ENCODE data around the gene PTPRN2. TPM values are rescaled to one million over a fixed set of nuclear protein-coding genes. Genes with fewer than 3 reads are reported as not detected.

Gene PTPRN2
- total and polyA plus RNA-seq, 3 experiments from 2014 or later, result 0.33 to 1.2 (median 0.42) TPM

GRCh38 chr7:158533386-158534133, 54.1 kb downstream of the PTPRN2 start:
- Histone ChIP-seq H3K27me3 (ENCODE audit: insufficient read depth, low read length, poor library complexity, severe bottlenecking) (no peaks in the 10 kb centered on the region), H3K27ac (ENCODE audit: low read depth, low read length) (no peak overlapping the region), H3K4me1 (ENCODE audit: insufficient read depth, low read length) (no peaks in the 10 kb centered on the region), H3K36me3 (ENCODE audit: insufficient read depth, low read length) (no peaks in the 10 kb centered on the region), H3K4me3 (ENCODE audit: low read length) (no peak overlapping the region), H3K9me3 (ENCODE audit: low read length) (no peaks in the 10 kb centered on the region)
- Mint-ChIP-seq H3K36me3 (no peaks in the 10 kb centered on the region), H3K9me3 (peaks cover 0 to 1% (median 0%) of the 10 kb centered on the region in 5 donors), H3K4me1 (no peaks in the 10 kb centered on the region), H3K4me3 (no peak overlapping the region), H3K27me3 (peaks cover 3 to 7% of the 10 kb centered on the region in 2 donors), H3K27ac (no peak overlapping the region)
- POLR2A ChIA-PET, result no interaction called here
- no peak for DNase-seq
- CTCF ChIA-PET, result no interaction called here

GRCh38 chr7:158532093-158532627, 55.5 kb downstream of the PTPRN2 start:
- Histone ChIP-seq H3K27me3 (ENCODE audit: insufficient read depth, low read length, poor library complexity, severe bottlenecking) (no peaks in the 10 kb centered on the region), H3K27ac (ENCODE audit: low read depth, low read length) (no peak overlapping the region), H3K9me3 (ENCODE audit: low read length) (no peaks in the 10 kb centered on the region), H3K36me3 (ENCODE audit: insufficient read depth, low read length) (no peaks in the 10 kb centered on the region), H3K4me1 (ENCODE audit: insufficient read depth, low read length) (no peaks in the 10 kb centered on the region), H3K4me3 (ENCODE audit: low read length) (no peak overlapping the region)
- no peak overlapping the region for H3K4me3 Mint-ChIP-seq
- H3K4me1 Mint-ChIP-seq, result no peaks in the 10 kb centered on the region
- no peak for DNase-seq
- H3K27ac Mint-ChIP-seq, result no peak overlapping the region
- CTCF ChIA-PET, result no interaction called here
- no peaks in the 10 kb centered on the region for H3K36me3 Mint-ChIP-seq
- H3K27me3 Mint-ChIP-seq, result peaks cover 3 to 7% of the 10 kb centered on the region in 2 donors
- H3K9me3 Mint-ChIP-seq, result peaks cover 0 to 1% (median 0%) of the 10 kb centered on the region in 5 donors
- POLR2A ChIA-PET, result no interaction called here

GRCh38 chr7:158531661-158532060, 56.0 kb downstream of the PTPRN2 start:
- no peaks in the 10 kb centered on the region for H3K27me3 ChIP-seq (ENCODE audit: insufficient read depth, low read length, poor library complexity, severe bottlenecking)
- no peaks in the 10 kb centered on the region for H3K4me1 ChIP-seq (ENCODE audit: insufficient read depth, low read length)
- POLR2A ChIA-PET, result no interaction called here
- no peaks in the 10 kb centered on the region for H3K9me3 ChIP-seq (ENCODE audit: low read length)
- no peaks in the 10 kb centered on the region for H3K36me3 ChIP-seq (ENCODE audit: insufficient read depth, low read length)
- H3K4me3 ChIP-seq (ENCODE audit: low read length), result no peak overlapping the region
- CTCF ChIA-PET, result no interaction called here
- Mint-ChIP-seq H3K36me3 (no peaks in the 10 kb centered on the region), H3K4me3 (no peak overlapping the region), H3K9me3 (peaks cover 0 to 1% (median 0%) of the 10 kb centered on the region in 5 donors), H3K4me1 (no peaks in the 10 kb centered on the region), H3K27me3 (peaks cover 3 to 7% of the 10 kb centered on the region in 2 donors), H3K27ac (peak overlapping the region in 1 of 8 donors; percentile 52)
- no peak for DNase-seq
- H3K27ac ChIP-seq (ENCODE audit: low read depth, low read length), result no peak overlapping the region

GRCh38 chr7:158530800-158531609, 56.6 kb downstream of the PTPRN2 start:
- POLR2A ChIA-PET, result no interaction called here
- peak overlapping the region in 2 of 8 donors; percentile 16 to 71 for H3K27ac Mint-ChIP-seq
- H3K36me3 Mint-ChIP-seq, result no peaks in the 10 kb centered on the region
- peaks cover 3 to 7% of the 10 kb centered on the region in 2 donors for H3K27me3 Mint-ChIP-seq
- DNase-seq, result no peak
- no peaks in the 10 kb centered on the region for H3K4me1 Mint-ChIP-seq
- H3K4me3 Mint-ChIP-seq, result no peak overlapping the region
- no peak overlapping the region for H3K4me3 ChIP-seq (ENCODE audit: low read length)
- H3K9me3 ChIP-seq (ENCODE audit: low read length), result no peaks in the 10 kb centered on the region
- H3K4me1 ChIP-seq (ENCODE audit: insufficient read depth, low read length), result no peaks in the 10 kb centered on the region
- H3K9me3 Mint-ChIP-seq, result peaks cover 0 to 1% (median 0%) of the 10 kb centered on the region in 5 donors
- H3K36me3 ChIP-seq (ENCODE audit: insufficient read depth, low read length), result no peaks in the 10 kb centered on the region
- CTCF ChIA-PET, result no interaction called here
- H3K27me3 ChIP-seq (ENCODE audit: insufficient read depth, low read length, poor library complexity, severe bottlenecking), result no peaks in the 10 kb centered on the region
- H3K27ac ChIP-seq (ENCODE audit: low read depth, low read length), result no peak overlapping the region

- Histone ChIP-seq H3K4me3 (ENCODE audit: low read length) (no peak overlapping the region), H3K27ac (ENCODE audit: low read depth, low read length) (no peak overlapping the region), H3K27me3 (ENCODE audit: insufficient read depth, low read length, poor library complexity, severe bottlenecking) (no peaks in the 10 kb centered on the region), H3K36me3 (ENCODE audit: insufficient read depth, low read length) (no peaks in the 10 kb centered on the region), H3K9me3 (ENCODE audit: low read length) (no peaks in the 10 kb centered on the region), H3K4me1 (ENCODE audit: insufficient read depth, low read length) (no peaks in the 10 kb centered on the region)
- ChIA-PET CTCF (no interaction called here), POLR2A (no interaction called here)
- Mint-ChIP-seq H3K27me3 (peaks cover 2 to 11% of the 10 kb centered on the region in 2 donors), H3K9me3 (no peaks in the 10 kb centered on the region), H3K4me1 (no peaks in the 10 kb centered on the region), H3K36me3 (no peaks in the 10 kb centered on the region), H3K27ac (no peak overlapping the region), H3K4me3 (no peak overlapping the region)
- no peak for DNase-seq
Measured at GRCh38 chr7:158529181-158530096, 58.2 kb downstream of the PTPRN2 start.

- Mint-ChIP-seq H3K9me3 (no peaks in the 10 kb centered on the region), H3K4me1 (no peaks in the 10 kb centered on the region), H3K27me3 (peaks cover 0 to 8% of the 10 kb centered on the region in 2 donors), H3K4me3 (no peak overlapping the region), H3K36me3 (no peaks in the 10 kb centered on the region), H3K27ac (no peak overlapping the region)
- CTCF ChIA-PET, result no interaction called here
- H3K9me3 ChIP-seq (ENCODE audit: low read length), result no peaks in the 10 kb centered on the region
- no peak overlapping the region for H3K4me3 ChIP-seq (ENCODE audit: low read length)
- DNase-seq, result no peak
- POLR2A ChIA-PET, result no interaction called here
- no peaks in the 10 kb centered on the region for H3K36me3 ChIP-seq (ENCODE audit: insufficient read depth, low read length)
- H3K4me1 ChIP-seq (ENCODE audit: insufficient read depth, low read length), result no peaks in the 10 kb centered on the region
- H3K27ac ChIP-seq (ENCODE audit: low read depth, low read length), result no peak overlapping the region
- H3K27me3 ChIP-seq (ENCODE audit: insufficient read depth, low read length, poor library complexity, severe bottlenecking), result no peaks in the 10 kb centered on the region
Measured at GRCh38 chr7:158527915-158528502, 59.6 kb downstream of the PTPRN2 start.

GRCh38 chr7:158527495-158527894, 60.1 kb downstream of the PTPRN2 start:
- Mint-ChIP-seq H3K4me1 (no peaks in the 10 kb centered on the region), H3K27ac (no peak overlapping the region), H3K4me3 (no peak overlapping the region), H3K9me3 (peaks cover 0 to 2% (median 0%) of the 10 kb centered on the region in 5 donors), H3K27me3 (peaks cover 0 to 4% of the 10 kb centered on the region in 2 donors), H3K36me3 (no peaks in the 10 kb centered on the region)
- Histone ChIP-seq H3K4me3 (ENCODE audit: low read length) (no peak overlapping the region), H3K9me3 (ENCODE audit: low read length) (no peaks in the 10 kb centered on the region), H3K27ac (ENCODE audit: low read depth, low read length) (no peak overlapping the region), H3K4me1 (ENCODE audit: insufficient read depth, low read length) (no peaks in the 10 kb centered on the region), H3K27me3 (ENCODE audit: insufficient read depth, low read length, poor library complexity, severe bottlenecking) (no peaks in the 10 kb centered on the region), H3K36me3 (ENCODE audit: insufficient read depth, low read length) (no peaks in the 10 kb centered on the region)
- peak in 1 of 5 donors; percentile 17 for DNase-seq
- POLR2A ChIA-PET, result no interaction called here
- CTCF ChIA-PET, result no interaction called here

Measured in CD8-positive, alpha-beta memory T cell (primary cell).